ENCODE results near the gene HOXA13.

Gene HOXA13

GRCh38 chr7:27150568-27151340 is 49.1 kb downstream of the HOXA13 start:
- DNase-seq (ENCODE audit: extremely low read depth in 1 of 2, low read depth in 1 of 2): peak in 1 of 2 donors; percentile 52

DNA sequence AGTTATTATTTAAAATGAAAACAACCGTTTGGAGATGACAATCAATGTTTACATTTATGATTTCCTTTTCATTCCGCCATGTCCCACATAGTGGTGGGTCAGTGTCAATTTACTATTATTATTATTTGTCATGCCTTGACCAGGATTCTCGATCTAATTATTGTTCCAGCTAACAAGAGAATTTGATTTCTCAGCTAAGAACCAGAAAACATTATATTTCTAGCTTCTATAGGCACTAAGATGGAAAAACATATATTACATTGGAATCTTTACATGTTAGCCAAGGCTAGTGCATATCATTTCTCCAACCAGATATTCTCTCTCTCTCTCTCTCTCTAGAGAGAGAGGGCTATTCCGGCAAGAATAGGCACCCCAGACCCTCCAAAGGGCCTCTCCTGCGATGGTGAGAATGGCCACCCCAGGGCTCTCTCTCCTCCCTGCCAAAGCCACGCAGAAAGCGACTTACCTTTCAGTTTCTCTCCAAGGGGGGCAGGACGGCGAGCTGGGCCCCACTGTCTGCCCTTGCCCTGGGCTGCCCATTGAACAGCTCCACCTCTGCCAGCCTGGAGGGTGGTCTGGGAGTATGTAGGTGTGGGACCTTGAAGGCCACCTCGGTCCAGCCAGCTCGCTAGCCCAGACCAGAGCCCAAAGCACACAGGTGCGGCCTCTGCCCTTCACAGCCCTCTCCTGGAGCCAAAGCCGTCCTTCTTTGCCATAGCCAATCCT is 49.9 kb downstream of the HOXA13 start:
- DNase-seq (ENCODE audit: extremely low read depth in 1 of 2, low read depth in 1 of 2): no peak

DNA sequence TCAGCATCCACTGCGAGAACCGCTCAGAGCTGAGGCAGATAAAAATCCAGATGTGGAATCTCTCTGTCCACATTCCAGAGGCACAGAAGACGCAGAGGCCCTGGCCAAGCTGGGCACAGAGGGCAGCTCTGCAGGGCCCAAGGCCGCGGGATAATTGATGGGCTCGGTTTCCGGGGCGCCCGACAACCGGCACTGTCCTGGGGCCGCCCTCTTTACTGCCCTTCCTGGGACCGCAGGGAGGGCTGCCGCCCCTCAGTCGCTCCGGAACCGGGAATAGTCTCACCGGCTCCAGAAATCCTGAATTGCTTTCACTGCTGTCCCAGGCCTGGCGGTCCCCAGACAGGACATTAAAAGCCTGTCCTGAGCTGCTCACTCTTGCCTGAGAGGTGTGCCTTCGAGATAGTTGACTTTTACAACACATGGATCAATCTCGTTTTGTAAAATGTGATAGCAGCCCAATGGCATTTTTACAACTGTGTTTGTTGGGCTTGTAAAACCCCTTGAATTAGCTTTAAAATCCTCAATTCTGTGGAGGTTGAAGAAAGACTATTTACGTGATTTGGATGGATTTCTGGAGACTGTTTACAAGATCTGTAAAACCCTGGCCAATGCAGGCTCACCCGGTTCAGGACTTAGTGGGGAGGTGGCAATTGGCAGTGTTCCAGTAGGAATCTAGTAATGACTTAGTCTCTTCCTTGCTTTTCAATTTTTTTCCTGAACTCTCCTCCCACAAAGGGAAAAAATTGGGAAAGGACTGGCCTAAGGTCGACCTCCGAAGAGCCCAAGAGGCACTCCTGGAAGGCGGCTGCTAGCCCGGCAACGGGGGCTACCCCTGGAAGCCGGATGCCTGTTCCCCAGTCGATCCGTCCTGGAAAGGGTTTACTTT is 50.9 kb downstream of the HOXA13 start:
- no peak for DNase-seq (ENCODE audit: extremely low read depth in 1 of 2, low read depth in 1 of 2)

DNA sequence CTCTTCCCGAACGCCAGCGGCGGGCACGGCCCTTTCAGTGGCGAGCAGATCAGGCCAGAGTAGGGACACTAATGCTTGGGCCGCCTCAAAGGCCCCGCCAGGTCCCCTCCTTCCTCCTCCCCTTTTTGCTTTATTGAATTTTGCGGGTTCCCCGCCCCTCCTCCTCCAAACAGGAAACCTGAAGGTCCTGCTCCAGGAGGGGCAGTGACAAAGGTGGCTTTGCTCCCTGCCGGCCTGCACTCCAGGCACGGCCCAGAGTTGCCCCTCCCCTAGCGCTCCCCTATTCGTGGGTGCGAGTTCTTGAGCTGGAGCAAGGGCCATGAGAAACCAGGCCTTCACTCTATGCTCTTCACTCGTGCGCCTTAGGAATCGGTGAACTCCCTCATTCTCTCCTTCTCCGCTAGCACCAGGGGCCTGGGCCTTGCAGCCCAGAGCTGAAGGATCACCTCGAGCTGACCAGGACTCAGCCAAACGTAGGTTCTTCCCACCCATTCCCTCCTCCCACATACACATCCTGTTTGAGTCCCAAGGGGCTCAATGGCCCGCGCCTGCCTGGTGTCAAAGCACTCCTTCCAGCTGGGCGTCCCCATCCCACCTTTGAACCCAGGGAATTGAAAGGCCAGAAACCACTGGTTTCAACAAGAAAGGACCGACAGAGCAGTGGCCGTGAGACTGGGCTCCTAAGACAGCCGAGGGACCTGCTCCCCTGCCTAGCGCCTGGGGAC is 51.7 kb downstream of the HOXA13 start:
- no peak for DNase-seq (ENCODE audit: extremely low read depth in 1 of 2, low read depth in 1 of 2)

DNA sequence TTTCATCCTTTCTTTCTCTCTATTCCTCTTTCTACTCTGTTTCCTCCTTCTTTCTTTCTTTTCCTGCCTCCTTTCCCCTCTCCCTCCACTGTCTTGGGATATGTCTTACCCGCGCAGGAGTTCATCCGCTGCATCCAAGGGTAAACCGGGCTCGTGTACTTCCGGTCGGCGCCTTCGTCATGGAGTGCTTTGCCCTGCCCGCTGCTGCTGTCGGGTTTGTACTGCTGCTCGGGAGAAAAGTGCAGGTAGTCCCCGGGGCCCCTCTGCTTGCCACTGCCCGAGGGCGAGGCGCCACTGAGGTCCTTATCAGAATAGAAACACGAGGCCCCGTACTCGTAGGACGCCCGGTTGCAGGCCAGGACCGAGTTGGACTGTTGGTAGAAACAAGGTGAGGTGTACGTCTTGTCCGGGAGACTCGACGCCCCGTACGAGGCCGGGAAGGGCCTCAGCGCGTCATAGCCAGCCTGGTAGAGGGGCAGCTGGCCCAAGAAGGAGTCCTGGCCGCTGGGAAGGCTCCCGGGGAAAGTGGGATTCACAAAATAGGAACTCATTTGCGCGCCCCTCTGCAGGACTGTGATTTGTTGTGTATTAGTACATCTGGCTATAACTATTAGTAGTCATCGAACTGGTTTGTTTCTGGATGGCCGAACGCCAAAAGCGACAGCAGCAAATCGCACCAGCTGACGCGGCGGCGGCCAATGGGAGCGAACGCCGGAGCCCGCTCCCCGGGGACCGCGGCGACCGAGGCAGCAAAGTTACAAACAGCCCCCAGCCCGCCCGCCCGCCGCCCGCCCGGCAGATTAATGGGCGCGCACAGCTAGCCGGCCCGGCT is 52.5 kb downstream of the HOXA13 start, which contains the start of gene HOXA6:
Gene HOXA6 (minus strand): TSS at position 576 of the 832 bp plus-strand sequence. CDS start 25 bp downstream, at position 551.
- DNase-seq (ENCODE audit: extremely low read depth in 1 of 2, low read depth in 1 of 2): no peak

GRCh38 chr7:27146491-27147198 is 53.2 kb downstream of the HOXA13 start:
- no peak for DNase-seq (ENCODE audit: extremely low read depth in 1 of 2, low read depth in 1 of 2)

- DNase-seq (ENCODE audit: extremely low read depth in 1 of 2, low read depth in 1 of 2): no peak
These were observed 53.9 kb downstream of the HOXA13 start for GRCh38 chr7:27145914-27146412.

GRCh38 chr7:27145165-27145913 is 54.6 kb downstream of the HOXA13 start:
- DNase-seq (ENCODE audit: extremely low read depth in 1 of 2, low read depth in 1 of 2): no peak

- no peak for DNase-seq (ENCODE audit: extremely low read depth in 1 of 2, low read depth in 1 of 2)
These were observed 55.1 kb downstream of the HOXA13 start for GRCh38 chr7:27144781-27145164.

Data from activated CD8-positive, alpha-beta memory T cell treated with anti-CD3 and anti-CD28 coated beads for 1 hour (primary cell).